ENCODE data around the gene CD4. TPM values are rescaled to one million over a fixed set of nuclear protein-coding genes. Genes with fewer than 3 reads are reported as not detected.
A peak's percentile ranks its signal among the peaks of the same experiment; 100 is the strongest.
"Not testable (repeated sequence)": the region's sequence is repeated elsewhere in the genome, so short reads cannot be mapped to it uniquely, and the experiment has no call there.

The CD4 gene
- total and polyA plus RNA-seq, 4 donors, result 11.3 to 16.6 (median 14.2) TPM

DNA sequence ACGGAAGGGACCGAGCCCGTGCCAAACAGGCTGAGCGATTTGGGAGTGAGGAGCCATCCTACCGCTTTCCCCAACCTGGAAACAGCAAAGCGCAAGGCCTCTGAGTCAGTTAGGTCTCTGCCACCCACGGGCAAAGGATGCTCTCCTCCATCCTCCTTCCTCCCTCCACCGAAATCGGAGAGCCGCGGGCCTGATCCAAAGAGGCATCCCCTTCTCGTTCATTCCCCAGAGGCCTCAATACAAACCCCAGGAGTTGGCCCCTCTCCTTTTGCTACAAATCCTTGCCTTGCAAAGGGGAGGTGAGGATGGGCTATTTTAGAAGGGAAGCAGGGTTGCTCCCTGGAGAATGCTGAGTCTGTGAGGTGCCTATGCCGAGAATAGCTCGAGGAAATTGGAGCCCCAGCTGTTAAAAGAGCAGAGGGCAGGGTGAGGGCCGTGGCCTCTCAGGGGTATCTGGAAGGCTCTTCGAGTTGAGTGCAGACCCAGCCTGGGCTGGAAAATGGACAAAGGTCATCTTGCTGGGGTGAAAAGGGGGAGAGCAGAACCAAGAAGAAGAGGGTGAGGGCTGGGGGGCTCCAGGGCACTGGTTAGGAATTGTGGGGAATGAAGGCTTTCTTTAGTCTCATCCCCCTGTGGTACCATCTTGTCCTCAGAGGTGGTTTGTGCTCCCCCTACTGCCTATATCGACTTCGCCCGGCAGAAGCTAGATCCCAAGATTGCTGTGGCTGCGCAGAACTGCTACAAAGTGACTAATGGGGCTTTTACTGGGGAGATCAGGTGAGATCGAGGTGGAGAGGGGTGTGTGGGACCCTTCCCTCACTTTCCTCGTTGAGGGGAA is 79.1 kb downstream of the CD4 start:
- peaks cover 62% of the 10 kb centered on the region for H3K36me3 ChIP-seq (ENCODE audit: control insufficient read depth, insufficient read depth, low read length)
- H3K27me3 ChIP-seq (ENCODE audit: control insufficient read depth, insufficient read depth, low read length), result no peaks in the 10 kb centered on the region
- under 1% methylated on average over 13 of the region's 22 CpGs for WGBS (ENCODE audit: insufficient coverage)
- peak overlapping the region; percentile 86 for H3K27ac ChIP-seq (ENCODE audit: low read depth, low read length)
- peak overlapping the region; percentile 69 for H3K4me3 ChIP-seq (ENCODE audit: low read depth, low read length)
- H3K4me1 ChIP-seq (ENCODE audit: control insufficient read depth, insufficient read depth, low read length), result peaks cover 42% of the 10 kb centered on the region
- no peaks in the 10 kb centered on the region for H3K9me3 ChIP-seq (ENCODE audit: control insufficient read depth, insufficient read depth, low read length)
- peak in 2 of 6 donors; percentile 43 to 51 for DNase-seq (ENCODE audit: low read depth in 4 of 6, low spot score in 6 of 6)

- H3K4me1 ChIP-seq (ENCODE audit: control insufficient read depth, insufficient read depth, low read length), result peaks cover 51% of the 10 kb centered on the region
- H3K27me3 ChIP-seq (ENCODE audit: control insufficient read depth, insufficient read depth, low read length), result no peaks in the 10 kb centered on the region
- peak overlapping the region; percentile 69 for H3K4me3 ChIP-seq (ENCODE audit: low read depth, low read length)
- DNase-seq (ENCODE audit: low read depth in 4 of 6, low spot score in 6 of 6), result peak in 5 of 6 donors; percentile 59 to 94 (median 70)
- H3K9me3 ChIP-seq (ENCODE audit: control insufficient read depth, insufficient read depth, low read length), result no peaks in the 10 kb centered on the region
- 30% methylated on average over 12 of the region's 12 CpGs for WGBS (ENCODE audit: insufficient coverage)
- H3K27ac ChIP-seq (ENCODE audit: low read depth, low read length), result no peak overlapping the region
- peaks cover 53% of the 10 kb centered on the region for H3K36me3 ChIP-seq (ENCODE audit: control insufficient read depth, insufficient read depth, low read length)
These were observed 80.0 kb downstream of the CD4 start for GRCh38 chr12:6869049-6870021.

- DNase-seq (ENCODE audit: low read depth in 4 of 6, low spot score in 6 of 6); H3K9me3 ChIP-seq (ENCODE audit: control insufficient read depth, insufficient read depth, low read length); H3K27ac ChIP-seq (ENCODE audit: low read depth, low read length); H3K4me3 ChIP-seq (ENCODE audit: low read depth, low read length); H3K27me3 ChIP-seq (ENCODE audit: control insufficient read depth, insufficient read depth, low read length): not testable (repeated sequence)
- 100% methylated on average over 1 of the region's 4 CpGs for WGBS (ENCODE audit: insufficient coverage)
- peaks cover 56% of the 10 kb centered on the region for H3K4me1 ChIP-seq (ENCODE audit: control insufficient read depth, insufficient read depth, low read length)
- H3K36me3 ChIP-seq (ENCODE audit: control insufficient read depth, insufficient read depth, low read length), result peaks cover 43% of the 10 kb centered on the region
These were observed 81.0 kb downstream of the CD4 start for GRCh38 chr12:6870304-6870703.

Other genes with a start within 250 kb of the CD4 start
- gene IFFO1, start 233.5 kb upstream of the CD4 start, total RNA-seq, result 10 to 100 TPM in 1 of 2 donors, 1 to 10 TPM in 1; 8.4 to 15.8 TPM
- 10 to 100 TPM; 26.4 to 35.6 TPM for gene IFFO1, start 233.5 kb upstream of the CD4 start, polyA plus RNA-seq (ENCODE audit: insufficient read length in 2 of 2)
- 10 to 100 TPM in 1 of 2 donors, 1 to 10 TPM in 1; 8.0 to 22.2 TPM for gene NOP2, start 221.2 kb upstream of the CD4 start, total RNA-seq
- 10 to 100 TPM; 24.5 to 33.7 TPM for gene NOP2, start 221.2 kb upstream of the CD4 start, polyA plus RNA-seq (ENCODE audit: insufficient read length in 2 of 2)
- gene CHD4, start 182.1 kb upstream of the CD4 start, total RNA-seq, result 100 to 1,000 TPM; 179 to 185 TPM
- 100 to 1,000 TPM; 177 to 185 TPM for gene CHD4, start 182.1 kb upstream of the CD4 start, polyA plus RNA-seq (ENCODE audit: insufficient read length in 2 of 2)
- 1 to 10 TPM; 2.5 to 3.5 TPM for gene LPAR5, start 153.6 kb upstream of the CD4 start, total RNA-seq
- gene LPAR5, start 153.6 kb upstream of the CD4 start, polyA plus RNA-seq (ENCODE audit: insufficient read length in 2 of 2), result 1 to 10 TPM; 6.0 to 9.1 TPM
- 1 to 10 TPM in 1 of 2 donors, under 1 TPM in 1; 0.69 to 3.9 TPM for gene ACRBP, start 142.1 kb upstream of the CD4 start, total RNA-seq
- gene ACRBP, start 142.1 kb upstream of the CD4 start, polyA plus RNA-seq (ENCODE audit: insufficient read length in 2 of 2), result 1 to 10 TPM; 1.9 to 3.6 TPM
- gene ING4, start 126.4 kb upstream of the CD4 start, total RNA-seq, result 10 to 100 TPM; 87.5 to 90.5 TPM
- 100 to 1,000 TPM in 1 of 2 donors, 10 to 100 TPM in 1; 94.6 to 104 TPM for gene ING4, start 126.4 kb upstream of the CD4 start, polyA plus RNA-seq (ENCODE audit: insufficient read length in 2 of 2)
- 10 to 100 TPM; 14.9 to 33.8 TPM for gene ZNF384, start 100.2 kb upstream of the CD4 start, total RNA-seq
- 10 to 100 TPM; 66.6 to 80.2 TPM for gene ZNF384, start 100.2 kb upstream of the CD4 start, polyA plus RNA-seq (ENCODE audit: insufficient read length in 2 of 2)
- gene PIANP, start 88.7 kb upstream of the CD4 start, total RNA-seq, result 1 to 10 TPM; 2.0 to 3.8 TPM
- 10 to 100 TPM; 81.7 to 86.8 TPM for gene PIANP, start 88.7 kb upstream of the CD4 start, polyA plus RNA-seq (ENCODE audit: insufficient read length in 2 of 2)
- gene COPS7A, start 65.5 kb upstream of the CD4 start, total RNA-seq, result 10 to 100 TPM; 43.4 to 80.4 TPM
- gene COPS7A, start 65.5 kb upstream of the CD4 start, polyA plus RNA-seq (ENCODE audit: insufficient read length in 2 of 2), result 10 to 100 TPM; 83.5 to 98.0 TPM
- 100 to 1,000 TPM in 1 of 2 donors, 10 to 100 TPM in 1; 91.4 to 157 TPM for gene MLF2, start 36.4 kb upstream of the CD4 start, total RNA-seq
- gene MLF2, start 36.4 kb upstream of the CD4 start, polyA plus RNA-seq (ENCODE audit: insufficient read length in 2 of 2), result 100 to 1,000 TPM; 300 to 319 TPM
- 100 to 1,000 TPM in 1 of 2 donors, 10 to 100 TPM in 1; 50.7 to 191 TPM for gene PTMS, start 23.2 kb upstream of the CD4 start, total RNA-seq
- gene PTMS, start 23.2 kb upstream of the CD4 start, polyA plus RNA-seq (ENCODE audit: insufficient read length in 2 of 2), result 100 to 1,000 TPM; 916 to 927 TPM
- gene LAG3, start 17.0 kb upstream of the CD4 start, total RNA-seq, result under 1 TPM in 1 of 2 donors, not detected in 1; 0.33 TPM
- gene LAG3, start 17.0 kb upstream of the CD4 start, polyA plus RNA-seq (ENCODE audit: insufficient read length in 2 of 2), result 1 to 10 TPM in 1 of 2 donors, under 1 TPM in 1; 0.93 to 1.6 TPM
- 10 to 100 TPM; 43.4 to 54.2 TPM for gene GPR162, start 32.3 kb downstream of the CD4 start, total RNA-seq
- gene GPR162, start 32.3 kb downstream of the CD4 start, polyA plus RNA-seq (ENCODE audit: insufficient read length in 2 of 2), result 100 to 1,000 TPM; 113 to 128 TPM
- 10 to 100 TPM; 25.7 to 28.7 TPM for gene P3H3, start 38.9 kb downstream of the CD4 start, total RNA-seq
- gene P3H3, start 38.9 kb downstream of the CD4 start, polyA plus RNA-seq (ENCODE audit: insufficient read length in 2 of 2), result 10 to 100 TPM; 22.7 to 42.3 TPM
- 1 to 10 TPM; 2.5 to 5.1 TPM for gene GNB3, start 51.4 kb downstream of the CD4 start, total RNA-seq
- gene GNB3, start 51.4 kb downstream of the CD4 start, polyA plus RNA-seq (ENCODE audit: insufficient read length in 2 of 2), result 10 to 100 TPM; 12.0 to 27.0 TPM
- gene CDCA3, start 61.8 kb downstream of the CD4 start, total RNA-seq, result 10 to 100 TPM in 1 of 2 donors, 1 to 10 TPM in 1; 4.8 to 17.2 TPM
- 10 to 100 TPM; 17.7 to 22.5 TPM for gene CDCA3, start 61.8 kb downstream of the CD4 start, polyA plus RNA-seq (ENCODE audit: insufficient read length in 2 of 2)
- 10 to 100 TPM; 78.6 to 80.1 TPM for gene USP5, start 62.6 kb downstream of the CD4 start, total RNA-seq
- 100 to 1,000 TPM in 1 of 2 donors, 10 to 100 TPM in 1; 99.0 to 101 TPM for gene USP5, start 62.6 kb downstream of the CD4 start, polyA plus RNA-seq (ENCODE audit: insufficient read length in 2 of 2)
- 100 to 1,000 TPM; 413 to 837 TPM for gene TPI1, start 78.0 kb downstream of the CD4 start, total RNA-seq
- gene TPI1, start 78.0 kb downstream of the CD4 start, polyA plus RNA-seq (ENCODE audit: insufficient read length in 2 of 2), result 100 to 1,000 TPM; 519 to 535 TPM
- gene SPSB2, start 83.8 kb downstream of the CD4 start, total RNA-seq, result 1 to 10 TPM; 3.5 to 5.4 TPM
- 1 to 10 TPM; 5.7 to 10.0 TPM for gene SPSB2, start 83.8 kb downstream of the CD4 start, polyA plus RNA-seq (ENCODE audit: insufficient read length in 2 of 2)
- 10 to 100 TPM; 13.5 to 25.5 TPM for gene LRRC23, start 115.3 kb downstream of the CD4 start, total RNA-seq
- gene LRRC23, start 115.3 kb downstream of the CD4 start, polyA plus RNA-seq (ENCODE audit: insufficient read length in 2 of 2), result 10 to 100 TPM; 25.1 to 25.3 TPM
- 100 to 1,000 TPM; 118 to 307 TPM for gene ENO2, start 125.1 kb downstream of the CD4 start, total RNA-seq
- 100 to 1,000 TPM; 615 to 640 TPM for gene ENO2, start 125.1 kb downstream of the CD4 start, polyA plus RNA-seq (ENCODE audit: insufficient read length in 2 of 2)
- 10 to 100 TPM; 23.1 to 24.9 TPM for gene ATN1, start 138.4 kb downstream of the CD4 start, total RNA-seq
- 100 to 1,000 TPM; 208 to 228 TPM for gene ATN1, start 138.4 kb downstream of the CD4 start, polyA plus RNA-seq (ENCODE audit: insufficient read length in 2 of 2)
- not detected for gene RNU7-1, start 154.3 kb downstream of the CD4 start, total RNA-seq
- gene RNU7-1, start 154.3 kb downstream of the CD4 start, polyA plus RNA-seq (ENCODE audit: insufficient read length in 2 of 2), result 10 to 100 TPM; 16.2 to 21.9 TPM
- 100 to 1,000 TPM; 108 to 376 TPM for gene C12orf57, start 154.5 kb downstream of the CD4 start, total RNA-seq
- 100 to 1,000 TPM; 220 to 243 TPM for gene C12orf57, start 154.5 kb downstream of the CD4 start, polyA plus RNA-seq (ENCODE audit: insufficient read length in 2 of 2)
- 1 to 10 TPM; 8.4 to 9.3 TPM for gene PTPN6, start 161.8 kb downstream of the CD4 start, total RNA-seq
- 1 to 10 TPM; 5.7 to 7.9 TPM for gene PTPN6, start 161.8 kb downstream of the CD4 start, polyA plus RNA-seq (ENCODE audit: insufficient read length in 2 of 2)
- 100 to 1,000 TPM in 1 of 2 donors, 10 to 100 TPM in 1; 88.4 to 226 TPM for gene PHB2, start 181.1 kb downstream of the CD4 start, total RNA-seq
- 100 to 1,000 TPM; 174 to 185 TPM for gene PHB2, start 181.1 kb downstream of the CD4 start, polyA plus RNA-seq (ENCODE audit: insufficient read length in 2 of 2)
- gene EMG1, start 181.4 kb downstream of the CD4 start, total RNA-seq, result 10 to 100 TPM; 18.9 to 43.1 TPM
- gene EMG1, start 181.4 kb downstream of the CD4 start, polyA plus RNA-seq (ENCODE audit: insufficient read length in 2 of 2), result 10 to 100 TPM; 30.1 to 33.3 TPM
- gene LPCAT3, start 228.9 kb downstream of the CD4 start, total RNA-seq, result 10 to 100 TPM; 12.7 to 20.4 TPM
- gene LPCAT3, start 228.9 kb downstream of the CD4 start, polyA plus RNA-seq (ENCODE audit: insufficient read length in 2 of 2), result 10 to 100 TPM; 35.5 to 42.3 TPM